Endothelial cell of umbilical vein (primary cell): ENCODE data around the gene ATXN1. TPM values are rescaled to one million over a fixed set of nuclear protein-coding genes. Genes with fewer than 3 reads are reported as not detected.

ENCODE experiments used
- BruUV-seq: library from RNA; stranded (reverse); fragments of 400-500 nt; replicated peaks from 2 replicates; lab custom pipeline; 2021; lab: Mats Ljungman, UMichigan
- CTCF ChIA-PET: fragments of 300-600, 350-600 bp; sonication (Branson Sonifier 250); formaldehyde crosslinking; loops from one replicate; lab custom pipeline; 2021; ENCODE audit warnings: antibody characterized with exemption, inconsistent platforms; lab: Charles Lee
- POLR2A ChIA-PET: fragments of 300-600, 350-600 bp; sonication (Branson Sonifier 250); formaldehyde crosslinking; loops from one replicate; lab custom pipeline; 2021; ENCODE audit warnings: antibody characterized with exemption, inconsistent platforms; lab: Charles Lee
- DNase-seq: peaks from one replicate; pipeline ENCODE4 v3.0.0-alpha.2; 2011; ENCODE audit warnings: low read depth, low spot score
- FAIRE-seq: peaks from 2 replicates; lab custom pipeline; 2011; peaks lifted over from hg19 to GRCh38; lab: Jason Lieb, UNC
- H2AFZ ChIP-seq: 2 replicates; pipeline ENCODE4 v1.6.0; 2012; ENCODE audit warnings: low read depth, low read length, control low read depth, inconsistent platforms
- H3K27ac ChIP-seq: 2 replicates; pipeline ENCODE4 v1.5.1; 2011; ENCODE audit warnings: low read depth, mild to moderate bottlenecking, control low read depth, low read length, moderate library complexity; ENCODE audit not compliant: insufficient read depth
- H3K27me3 ChIP-seq, 2 experiments: 2 replicates each; pipeline versions ENCODE4 v1.6.0 to v1.6.1; 2011; ENCODE audit warnings: low read length in 2 of 2, mixed read lengths in 1 of 2; ENCODE audit not compliant: control insufficient read depth in 2 of 2, insufficient read depth in 2 of 2
- H3K36me3 ChIP-seq, 2 experiments: 2 replicates in 1 of 2; 3 replicates in 1 of 2; pipeline ENCODE4 v1.5.1; 2011; ENCODE audit warnings: low read length in 2 of 2, mild to moderate bottlenecking in 1 of 2, moderate library complexity in 1 of 2; ENCODE audit not compliant: control insufficient read depth in 2 of 2, insufficient read depth in 2 of 2; ENCODE audit errors: extremely low read depth in 1 of 2
- H3K4me1 ChIP-seq: 3 replicates; pipeline ENCODE4 v1.5.1; 2011; ENCODE audit warnings: mild to moderate bottlenecking, low read length; ENCODE audit not compliant: control insufficient read depth, insufficient read depth; ENCODE audit errors: extremely low read depth
- H3K4me2 ChIP-seq: 2 replicates; pipeline ENCODE4 v1.6.1; 2011; ENCODE audit warnings: low read length, control low read depth, mixed read lengths; ENCODE audit not compliant: insufficient read depth
- H3K4me3 ChIP-seq, 3 experiments: fragments of 200-600 bp in 1 of 3; sonication (generic), shearing (Covaris generic) in 1 of 3; replicated peaks in 1 of 3; 2 replicates each; pipeline ENCODE4 v1.5.1; 2011 to 2016; ENCODE audit warnings: control low read depth in 3 of 3, low read length in 3 of 3, mild to moderate bottlenecking in 2 of 3, inconsistent platforms in 1 of 3, low read depth in 1 of 3, moderate library complexity in 1 of 3; ENCODE audit not compliant: insufficient read depth in 1 of 3
- H3K79me2 ChIP-seq: 2 replicates; pipeline ENCODE4 v1.6.0; 2012; ENCODE audit warnings: low read length, inconsistent platforms; ENCODE audit not compliant: control insufficient read depth, insufficient read depth
- H3K9ac ChIP-seq: replicated peaks from 2 replicates; pipeline ENCODE3; 2011; ENCODE audit warnings: low read length, control low read depth; ENCODE audit not compliant: insufficient read depth; ENCODE audit errors: extremely low read depth
- H3K9me1 ChIP-seq: replicated peaks from 3 replicates; pipeline ENCODE4 v1.6.0; 2011; ENCODE audit warnings: mild to moderate bottlenecking, low read length; ENCODE audit not compliant: control insufficient read depth, insufficient read depth; ENCODE audit errors: extremely low read depth
- H3K9me3 ChIP-seq: replicated peaks from 2 replicates; pipeline ENCODE4 v1.5.1; 2012; ENCODE audit warnings: low read length, inconsistent platforms; ENCODE audit not compliant: control insufficient read depth, insufficient read depth
- H4K20me1 ChIP-seq: replicated peaks from 2 replicates; pipeline ENCODE3; 2011; ENCODE audit warnings: mild to moderate bottlenecking, low read length; ENCODE audit not compliant: control insufficient read depth, insufficient read depth; ENCODE audit errors: extremely low read depth
- CTCF ChIP-seq, 2 donors: IDR thresholded peaks; 1 replicate in 1 of 2; 2 replicates in 1 of 2; pipeline ENCODE4 v1.5.1; 2011; ENCODE audit warnings: low read length in 2 of 2, mild to moderate bottlenecking in 2 of 2, moderate library complexity in 2 of 2, control low read depth in 1 of 2, inconsistent platforms in 1 of 2, low read depth in 1 of 2; ENCODE audit not compliant: insufficient read depth in 1 of 2; ENCODE audit errors: extremely low read depth in 1 of 2
- EZH2 ChIP-seq: IDR thresholded peaks from 2 replicates; pipeline ENCODE4 v1.6.1; 2012; ENCODE audit warnings: borderline replicate concordance, low read depth, mild to moderate bottlenecking, moderate library complexity, low read length, inconsistent platforms; ENCODE audit not compliant: severe bottlenecking
- FOS ChIP-seq: IDR thresholded peaks from 2 replicates; pipeline ENCODE4 v1.6.1; 2011; ENCODE audit warnings: mild to moderate bottlenecking, low read length, moderate library complexity, borderline replicate concordance; ENCODE audit not compliant: insufficient read depth
- GATA2 ChIP-seq: IDR thresholded peaks from 2 replicates; pipeline ENCODE4 v1.7.0; 2011; ENCODE audit warnings: low read depth, mild to moderate bottlenecking, moderate library complexity, mixed read lengths, low read length; ENCODE audit not compliant: insufficient read length, insufficient read depth
- JUN ChIP-seq: IDR thresholded peaks from 2 replicates; pipeline ENCODE4 v1.6.1; 2011; ENCODE audit warnings: borderline replicate concordance, low read depth; ENCODE audit not compliant: insufficient read length, insufficient read depth
- MAX ChIP-seq: IDR thresholded peaks from 2 replicates; pipeline ENCODE4 v1.6.1; 2011; ENCODE audit not compliant: insufficient read depth, insufficient read length
- MYC ChIP-seq: IDR thresholded peaks from one replicate; pipeline ENCODE4 v1.6.1; 2011; ENCODE audit warnings: mild to moderate bottlenecking, low read depth, low read length
- POLR2A ChIP-seq: IDR thresholded peaks from 2 replicates; pipeline ENCODE4 v1.6.1; 2012; ENCODE audit warnings: low read depth, mild to moderate bottlenecking, control low read depth, low read length
- POLR2AphosphoS5 ChIP-seq: IDR thresholded peaks from 2 replicates; pipeline ENCODE4 v1.6.1; 2012; ENCODE audit warnings: low read depth, mild to moderate bottlenecking, control low read depth, low read length, moderate library complexity; ENCODE audit not compliant: insufficient read depth
- dilution Hi-C: fragments of 300-500 bp; cut with MboI; formaldehyde crosslinking; loops from one replicate; pipeline ENCODE4 v1.15.0; 2019; ENCODE audit warnings: low sequenced_read_pairs; ENCODE audit not compliant: extremely low pct_ligation_motif_present
- intact Hi-C: fragments of 100-400 bp; cut with micrococcal nuclease; formaldehyde crosslinking; loops from one replicate; pipeline ENCODE4 v1.10.0; 2022
- polyA plus RNA-seq, 4 experiments: library from polyadenylated mRNA; depleted of rRNA in 3 of 4; stranded (reverse) in 3 of 4; unstranded in 1 of 4; fragments of >200 nt; gene quantifications; 2 replicates each; pipeline versions ENCODE4 v1.2.1 to v1.2.3, GENCODE V29; 2011 to 2012; ENCODE audit warnings: missing spikeins in 1 of 4
- total RNA-seq: library from RNA; stranded (reverse); gene quantifications from 2 replicates; pipeline ENCODE4 v1.2.3, GENCODE V29; 2021

The ATXN1 gene
- total and polyA plus RNA-seq, 2 donors (not counting 3 experiments of a cell fraction or from before 2014, with no cell fraction given), result 16.4 to 33.0 TPM

GRCh38 chr6:16594849-16595248, 166.4 kb downstream of the ATXN1 start:
- Histone ChIP-seq H3K9ac (no peak overlapping the region), H2AFZ (no peak overlapping the region), H3K9me3 (no peaks in the 10 kb centered on the region), H3K27ac (no peak overlapping the region), H3K4me2 (no peak overlapping the region), H3K36me3 (no peaks in the 10 kb centered on the region), H3K4me1 (no peaks in the 10 kb centered on the region), H4K20me1 (no peaks in the 10 kb centered on the region), H3K79me2 (no peaks in the 10 kb centered on the region), H3K27me3 (no peaks in the 10 kb centered on the region), H3K9me1 (no peaks in the 10 kb centered on the region), H3K4me3 (no peak overlapping the region)
- DNase-seq (no peak), FAIRE-seq (no peak)
- intact Hi-C loops, result no loop called here
- ChIA-PET POLR2A (no interaction called here), CTCF (interaction anchor here (1.1 kb wide), 1 partner anchor 10 kb away, joined by 3 read pairs; no protein-coding TSS in a partner anchor)
- TF ChIP-seq EZH2 (no peak), MAX (no peak), POLR2A (no peak)
- no TSS peak for BruUV-seq
- dilution Hi-C loops, result no loop called here

GRCh38 chr6:16592223-16592911, 168.9 kb downstream of the ATXN1 start:
- ChIA-PET CTCF (no interaction called here), POLR2A (no interaction called here)
- Histone ChIP-seq H3K27me3 (no peaks in the 10 kb centered on the region), H3K36me3 (no peaks in the 10 kb centered on the region), H3K27ac (no peak overlapping the region), H3K4me1 (no peaks in the 10 kb centered on the region), H3K9me3 (no peaks in the 10 kb centered on the region), H4K20me1 (no peaks in the 10 kb centered on the region), H3K4me2 (no peak overlapping the region), H2AFZ (no peak overlapping the region), H3K9ac (no peak overlapping the region), H3K9me1 (no peaks in the 10 kb centered on the region), H3K79me2 (no peaks in the 10 kb centered on the region), H3K4me3 (no peak overlapping the region)
- intact Hi-C loops, result no loop called here
- TF ChIP-seq POLR2A, result no peak
- no peak for TF ChIP-seq EZH2
- TF ChIP-seq JUN, result no peak
- TF ChIP-seq GATA2, result no peak
- TF ChIP-seq MAX, result no peak
- no peak for TF ChIP-seq MYC
- TF ChIP-seq FOS, result no peak
- no peak for TF ChIP-seq CTCF (IDR thresholded peaks at IDR 0.05; ENCODE audit: extremely low read depth in 1 of 2, insufficient read depth in 1 of 2, low read depth in 1 of 2, low read length in 2 of 2)
- no peak for TF ChIP-seq POLR2AphosphoS5
- no TSS peak for BruUV-seq
- no peak for FAIRE-seq
- no peak for DNase-seq
- dilution Hi-C loops, result no loop called here
